HG03108 (cell line): Measurements from ENCODE around the gene MED13.
"Not testable (repeated sequence)": the region's sequence is repeated elsewhere in the genome, so short reads cannot be mapped to it uniquely, and the experiment has no call there.

Experiments
- ATAC-seq: cut with Tn5 transposase; IDR thresholded peaks from one replicate; pipeline ENCODE4 v1.9.1; 2021; ENCODE audit warnings: moderate library complexity; ENCODE audit not compliant: unreplicated experiment

MED13 gene

GRCh38 chr17:62003141-62003540 is 61.9 kb downstream of the MED13 start:
- not testable (repeated sequence) for ATAC-seq

GRCh38 chr17:62001105-62001504 is 64.0 kb downstream of the MED13 start:
- no peak for ATAC-seq

- ATAC-seq, result no peak
Measured at GRCh38 chr17:62000186-62000585, 64.9 kb downstream of the MED13 start.

- ATAC-seq, result not testable (repeated sequence)
Measured at GRCh38 chr17:61998534-61998933, 66.5 kb downstream of the MED13 start.

- ATAC-seq, result no peak
Measured at GRCh38 chr17:61997664-61998063, 67.4 kb downstream of the MED13 start.

- no peak for ATAC-seq
Measured at GRCh38 chr17:61996916-61997605, 68.0 kb downstream of the MED13 start.

- no peak for ATAC-seq
Measured at GRCh38 chr17:61989509-61989908, 75.6 kb downstream of the MED13 start.

GRCh38 chr17:61986898-61987297 is 78.2 kb downstream of the MED13 start:
- no peak for ATAC-seq

- ATAC-seq, result no peak
Measured at GRCh38 chr17:61984821-61985220, 80.3 kb downstream of the MED13 start.

- no peak for ATAC-seq
Measured at GRCh38 chr17:61981323-61981722, 83.8 kb downstream of the MED13 start.

- no peak for ATAC-seq
Measured at GRCh38 chr17:61980535-61980934, 84.5 kb downstream of the MED13 start.

GRCh38 chr17:61974115-61974514 is 91.0 kb downstream of the MED13 start:
- no peak for ATAC-seq

GRCh38 chr17:61972311-61972710 is 92.8 kb downstream of the MED13 start:
- no peak for ATAC-seq

- no peak for ATAC-seq
Measured at GRCh38 chr17:61970030-61970429, 95.0 kb downstream of the MED13 start.

GRCh38 chr17:61968757-61969156 is 96.3 kb downstream of the MED13 start:
- ATAC-seq, result no peak

GRCh38 chr17:61967729-61968128 is 97.3 kb downstream of the MED13 start:
- ATAC-seq, result no peak

- ATAC-seq, result no peak
Measured at GRCh38 chr17:61966191-61966590, 98.9 kb downstream of the MED13 start.

GRCh38 chr17:61955619-61956018 is 109.5 kb downstream of the MED13 start:
- no peak for ATAC-seq

- ATAC-seq, result no peak
Measured at GRCh38 chr17:61947367-61948078, 117.6 kb downstream of the MED13 start.

- ATAC-seq, result no peak
Measured at GRCh38 chr17:61946359-61946758, 118.7 kb downstream of the MED13 start.

GRCh38 chr17:61943117-61943516 is 122.0 kb downstream of the MED13 start:
- no peak for ATAC-seq

GRCh38 chr17:61942085-61942484 is 123.0 kb downstream of the MED13 start:
- no peak for ATAC-seq

GRCh38 chr17:61928101-61928436 is 137.0 kb downstream of the MED13 start:
- ATAC-seq, result no peak
